GM21526 (cell line): ENCODE results near the gene PRX.

Experiments
- ATAC-seq: cut with Tn5 transposase; IDR thresholded peaks from one replicate; pipeline ENCODE4 v1.9.1; 2021; ENCODE audit warnings: moderate library complexity; ENCODE audit not compliant: unreplicated experiment, low FRiP score

Gene PRX

DNA sequence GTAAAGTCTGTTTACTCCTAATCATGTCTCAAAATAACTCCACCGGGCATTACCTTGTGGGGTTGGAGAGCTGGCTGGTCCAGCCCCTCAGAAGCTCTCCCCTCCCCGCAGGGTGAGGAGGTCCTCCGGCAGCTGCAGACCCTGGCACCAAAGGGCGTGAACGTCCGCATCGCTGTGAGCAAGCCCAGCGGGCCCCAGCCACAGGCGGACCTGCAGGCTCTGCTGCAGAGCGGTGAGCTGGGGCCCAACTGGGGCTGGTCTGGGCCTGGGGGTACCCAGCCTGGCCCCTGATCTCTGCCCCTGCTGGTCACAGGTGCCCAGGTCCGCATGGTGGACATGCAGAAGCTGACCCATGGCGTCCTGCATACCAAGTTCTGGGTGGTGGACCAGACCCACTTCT lies 43.4 kb downstream of the PRX start:
- no peak for ATAC-seq

DNA sequence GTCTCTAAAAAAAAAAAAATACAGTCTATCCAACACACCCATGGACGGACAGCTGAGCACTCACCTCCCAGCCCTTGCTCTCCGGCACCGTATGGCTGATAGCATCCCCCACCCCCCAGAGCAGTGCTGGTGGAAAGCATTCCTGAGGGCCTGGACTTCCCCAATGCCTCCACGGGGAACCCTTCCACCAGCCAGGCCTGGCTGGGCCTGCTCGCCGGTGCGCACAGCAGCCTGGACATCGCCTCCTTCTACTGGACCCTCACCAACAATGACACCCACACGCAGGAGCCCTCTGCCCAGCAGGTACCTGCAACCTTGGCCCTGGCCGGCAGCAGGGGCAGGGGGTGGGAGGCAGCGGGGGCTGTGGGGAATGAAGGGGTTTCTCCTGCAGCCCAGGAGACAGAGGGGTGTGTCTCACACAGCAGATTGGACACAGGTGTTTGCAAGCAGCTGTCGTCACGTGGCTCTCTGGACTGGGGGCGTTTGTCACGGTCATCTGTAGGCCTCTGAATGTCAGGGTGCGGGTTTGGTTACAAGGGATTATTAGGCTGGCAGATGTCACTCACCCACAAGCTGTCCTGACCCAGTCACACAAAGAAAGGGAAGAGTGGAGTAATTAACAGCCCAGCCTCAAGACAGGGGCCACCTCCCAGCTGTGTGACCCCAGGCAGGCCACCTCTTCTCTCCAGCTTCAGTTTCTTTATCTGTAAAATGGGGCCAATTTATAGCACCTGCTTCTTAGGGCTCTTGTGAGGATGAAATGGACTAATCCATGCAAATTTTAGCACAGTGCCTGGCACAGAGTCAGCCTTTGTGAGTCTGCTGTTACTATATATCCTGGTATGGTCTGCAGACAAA lies 45.4 kb downstream of the PRX start:
- no peak for ATAC-seq

DNA sequence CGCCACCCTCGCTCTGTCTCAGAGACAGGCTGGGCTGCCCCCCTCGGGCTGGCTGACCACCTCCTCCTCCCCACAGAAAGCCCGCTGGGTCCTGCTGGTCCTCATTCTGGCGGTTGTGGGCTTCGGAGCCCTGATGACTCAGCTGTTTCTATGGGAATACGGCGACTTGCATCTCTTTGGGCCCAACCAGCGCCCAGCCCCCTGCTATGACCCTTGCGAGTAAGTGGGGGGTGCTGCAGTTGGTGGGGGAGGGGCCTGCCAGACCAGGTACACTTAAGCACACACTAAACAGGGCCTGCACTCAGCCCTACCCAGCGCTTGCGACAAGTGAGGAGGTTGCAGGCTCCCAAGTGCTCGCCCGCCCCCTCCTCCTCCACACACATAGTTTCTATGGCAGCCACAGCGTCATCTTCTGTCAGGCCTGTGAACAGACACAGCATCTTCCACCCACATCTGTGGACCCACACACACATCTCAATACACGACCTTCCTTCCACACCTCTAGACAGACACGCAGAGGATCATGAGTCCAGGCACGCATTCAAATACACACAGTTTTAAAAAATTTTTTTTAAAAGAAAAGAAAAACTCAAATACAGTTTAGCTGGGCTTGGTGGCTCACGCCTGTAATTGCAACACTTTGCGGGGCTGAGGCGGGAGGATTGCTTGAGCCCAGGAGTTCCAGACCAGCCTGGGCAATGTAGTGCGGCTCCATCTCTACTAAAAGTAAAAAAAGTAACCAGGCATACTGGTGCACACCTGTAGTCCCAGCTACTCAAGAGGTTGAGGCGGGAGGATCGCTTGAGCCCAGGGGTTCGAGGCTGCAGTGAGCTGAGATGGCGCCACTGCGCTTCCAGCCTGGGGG lies 46.2 kb downstream of the PRX start:
- ATAC-seq: no peak

DNA sequence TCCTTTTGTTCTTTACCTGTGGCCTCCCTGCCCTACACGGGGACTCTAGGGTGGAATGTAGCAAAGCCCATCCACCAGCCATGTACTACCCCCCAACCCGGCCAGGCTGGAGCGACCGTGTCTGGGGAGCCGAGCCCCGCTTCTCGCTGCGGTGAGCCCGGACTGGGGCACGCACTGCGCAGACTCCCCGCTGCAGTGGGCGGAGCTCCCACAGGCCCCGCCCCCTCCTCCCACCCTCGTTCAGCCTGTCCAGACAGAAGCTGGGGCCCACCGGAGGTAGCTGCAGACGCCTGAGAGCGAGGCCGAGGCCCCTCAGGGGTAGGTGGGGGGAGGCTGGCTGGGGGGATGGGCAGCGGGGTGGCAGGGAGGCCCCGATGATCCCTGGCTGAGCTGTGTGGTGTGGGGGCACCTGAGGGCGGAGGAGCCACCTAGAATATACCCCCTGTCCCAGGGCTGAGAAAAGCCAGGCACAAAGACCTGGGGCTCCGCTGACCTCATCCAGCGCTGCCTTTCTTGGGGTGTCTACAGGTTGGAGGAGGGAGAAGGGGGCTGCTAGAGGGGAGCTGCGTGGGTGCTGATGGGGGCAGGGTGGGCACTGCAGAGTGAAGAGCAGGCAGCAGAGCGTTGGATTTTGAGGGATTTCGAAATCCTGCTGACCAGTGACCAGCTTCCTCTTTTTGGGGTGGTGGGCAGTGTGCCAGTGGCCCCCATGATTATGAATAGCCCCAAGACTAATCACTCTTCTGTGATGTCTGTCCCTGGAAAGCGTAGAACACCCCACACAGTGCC lies 47.4 kb downstream of the PRX start:
- no peak for ATAC-seq

- ATAC-seq: no peak
Measured at GRCh38 chr19:40365010-40365409, 48.2 kb downstream of the PRX start.

DNA sequence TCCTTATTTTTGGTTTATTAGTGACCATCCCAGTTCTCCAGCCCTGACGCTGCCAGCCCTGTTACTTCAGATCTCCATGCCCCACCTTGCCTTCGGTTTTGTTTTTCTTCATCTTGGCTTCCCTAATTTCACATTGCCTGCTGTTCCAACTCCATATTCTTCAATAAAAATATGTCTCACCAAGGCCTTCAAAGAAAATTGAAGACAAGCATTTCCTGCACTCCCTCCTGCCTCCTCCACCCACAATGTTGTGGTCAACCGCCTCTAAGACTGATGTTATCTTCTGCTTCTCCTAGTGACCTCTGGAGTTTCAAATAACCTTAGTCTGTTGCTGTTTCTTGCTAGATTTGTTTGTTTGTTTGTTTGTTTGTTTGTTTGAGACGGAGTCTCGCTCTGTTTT lies 50.1 kb downstream of the PRX start:
- no peak for ATAC-seq

DNA sequence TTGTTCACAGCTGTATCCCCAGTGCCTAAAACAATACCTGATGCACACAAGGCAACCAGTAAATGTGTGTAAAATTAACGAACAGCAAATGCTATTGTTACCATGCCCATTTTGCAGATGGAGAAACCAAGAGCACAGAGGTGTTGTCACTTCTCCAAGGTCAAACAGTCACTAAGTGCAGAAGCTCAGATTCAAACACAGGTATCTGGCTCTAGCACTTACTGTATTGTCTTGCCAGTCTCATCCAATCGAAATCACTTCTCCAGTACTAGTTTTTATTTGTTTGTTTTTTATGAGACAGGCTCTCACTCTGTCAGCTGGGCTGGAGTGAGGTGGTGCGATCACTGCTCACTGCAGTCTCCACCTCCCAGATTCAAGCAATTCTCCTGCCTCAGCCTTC lies 51.0 kb downstream of the PRX start:
- no peak for ATAC-seq

- no peak for ATAC-seq
Measured at GRCh38 chr19:40360708-40361241, 52.4 kb downstream of the PRX start.

- no peak for ATAC-seq
Measured at GRCh38 chr19:40360020-40360707, 53.0 kb downstream of the PRX start.

GRCh38 chr19:40358773-40359172 lies 54.4 kb downstream of the PRX start:
- ATAC-seq: no peak

DNA sequence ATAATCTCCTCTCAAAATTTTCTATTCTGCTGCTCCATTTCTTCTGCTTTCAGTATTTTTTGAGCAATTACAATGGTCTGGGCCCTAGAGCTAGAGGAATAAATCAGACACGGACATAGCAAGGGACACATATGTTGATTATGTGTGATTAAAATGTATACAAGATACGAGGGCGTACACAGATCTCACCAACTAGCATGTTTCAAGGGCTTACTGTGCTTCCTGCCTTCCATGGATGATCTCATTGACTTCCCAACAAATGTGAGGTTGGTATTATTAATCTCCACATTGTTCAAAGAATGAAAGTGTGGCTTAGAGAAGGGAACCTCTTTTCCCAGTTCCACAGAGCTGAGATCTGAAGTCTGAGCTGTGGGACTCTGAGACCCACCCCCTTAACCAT lies 55.5 kb downstream of the PRX start:
- ATAC-seq: no peak

GRCh38 chr19:40356681-40357595 lies 56.2 kb downstream of the PRX start:
- ATAC-seq: no peak

- no peak for ATAC-seq
Measured at GRCh38 chr19:40355975-40356680, 57.0 kb downstream of the PRX start.

DNA sequence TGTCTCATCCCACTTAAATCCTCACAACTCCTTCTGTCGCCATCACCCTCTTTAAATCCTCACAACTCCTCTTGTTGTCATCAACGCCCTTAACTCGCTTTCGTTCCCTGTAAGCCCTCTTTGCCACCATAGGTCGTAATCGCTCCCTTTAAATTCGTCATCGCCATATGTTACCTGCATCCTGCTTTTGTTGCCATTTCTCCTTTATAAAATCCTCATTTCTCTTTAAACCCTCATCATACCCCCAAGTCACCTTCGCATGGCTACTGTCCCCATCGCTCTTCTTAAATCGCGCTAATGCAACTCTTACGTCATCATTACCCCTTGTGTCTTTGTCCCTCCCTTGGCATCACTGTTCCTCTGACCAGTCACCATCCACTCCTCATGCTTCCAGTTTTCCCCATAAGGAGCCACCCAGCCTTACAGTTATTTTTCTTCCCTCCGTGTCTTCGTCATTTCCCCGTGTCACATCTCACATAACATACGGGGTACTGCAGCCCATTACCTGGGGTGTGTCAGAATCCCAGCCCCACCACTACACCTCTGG lies 64.1 kb downstream of the PRX start:
- ATAC-seq: peak; percentile 4

GRCh38 chr19:40348125-40348913 lies 64.9 kb downstream of the PRX start, which contains the start of the genes C19orf47 and PLD3:
Gene C19orf47, minus strand, starts transcription at chr19:40348397. Its CDS starts 6,540 bp downstream, at chr19:40341857.
Gene PLD3, plus strand, starts transcription at chr19:40348695. Its CDS starts 17,789 bp downstream, at chr19:40366484.
- peak; percentile 87 for ATAC-seq

DNA sequence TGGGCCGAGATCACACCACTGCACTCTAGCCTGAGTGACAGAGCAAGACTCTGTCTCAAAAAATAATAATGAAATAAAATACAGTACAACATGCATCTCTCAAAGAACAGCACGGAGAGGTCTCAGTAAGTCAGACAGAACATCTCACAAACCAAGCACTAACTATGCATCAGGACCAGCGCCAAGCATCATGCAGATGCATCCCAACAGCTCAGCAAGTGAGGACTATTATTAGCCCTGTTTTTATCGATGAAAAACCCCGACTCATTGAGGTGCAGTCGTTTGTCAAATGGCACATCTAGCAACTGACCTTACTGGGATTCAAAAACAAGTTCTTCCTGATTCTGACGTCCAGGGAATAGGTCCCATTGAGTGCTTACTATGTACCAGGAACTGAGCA lies 68.8 kb downstream of the PRX start:
- ATAC-seq: no peak
